ENCODE data around the gene UBQLN3.

DNA sequence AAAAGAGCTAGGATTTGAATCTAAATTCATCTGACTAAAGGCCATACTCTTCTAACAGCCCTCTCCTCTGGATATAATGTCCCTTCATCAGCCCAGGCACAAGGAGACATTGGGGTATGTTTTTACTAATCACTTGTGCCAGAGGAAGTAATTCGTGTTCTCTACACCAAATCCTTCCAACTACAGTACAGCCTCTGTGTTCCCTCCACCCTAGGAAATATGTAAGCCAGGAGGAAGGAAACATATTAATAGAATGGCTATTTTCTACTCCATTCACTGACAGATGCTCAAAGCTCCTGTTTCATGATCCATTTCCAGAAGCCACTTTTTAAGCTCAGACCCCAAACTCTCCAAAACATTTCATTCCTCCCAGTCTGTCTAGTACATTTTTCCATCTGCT lies 18.7 kb upstream of the UBQLN3 start:
- TF ChIP-seq ZNF274 (IDR thresholded peaks at IDR 0.05; ENCODE audit: low read depth, low read length) (no peak), YY1 (IDR thresholded peaks at IDR 0.05; ENCODE audit: insufficient read depth, insufficient read length) (no peak), SUZ12 (IDR thresholded peaks at IDR 0.05; ENCODE audit: extremely low read depth, insufficient read depth, insufficient read length) (no peak)

All from NT2/D1 (cell line).